B cell (primary cell): ENCODE data around the gene NEU4.

Experiments
- CTCF ChIP-seq: fragments of 200-600 bp; IDR thresholded peaks from one replicate; pipeline ENCODE4 v1.8.0; 2022; ENCODE audit warnings: antibody characterized with exemption, mild to moderate bottlenecking
- EZH2 ChIP-seq: IDR thresholded peaks from 2 replicates; pipeline ENCODE4 v1.6.1; 2012; ENCODE audit warnings: borderline replicate concordance, low read depth, mild to moderate bottlenecking, moderate library complexity, low read length; ENCODE audit not compliant: insufficient read depth, poor library complexity, severe bottlenecking

- TF ChIP-seq CTCF (no peak), EZH2 (no peak)
Measured at GRCh38 chr2:241816431-241817121, 7.6 kb downstream of the NEU4 start.
